KMS-11 (cell line): ENCODE data around the gene JUP.

Experiments used
- H2AFZ ChIP-seq: fragments of 200-600 bp; sonication (generic); 2 replicates; pipeline ENCODE4 v1.6.1; 2016; ENCODE audit warnings: antibody characterized with exemption, mixed run types, low read depth
- H3K27ac ChIP-seq: fragments of 200-600 bp; sonication (generic); 2 replicates; pipeline ENCODE4 v1.6.1; 2016; ENCODE audit warnings: mild to moderate bottlenecking, mixed run types
- H3K27me3 ChIP-seq: fragments of 200-600 bp; sonication (generic); 2 replicates; pipeline ENCODE4 v1.6.1; 2017; ENCODE audit warnings: mild to moderate bottlenecking, low read depth, mixed run types, moderate library complexity; ENCODE audit not compliant: insufficient read depth
- H3K36me3 ChIP-seq: fragments of 200-600 bp; sonication (generic); 2 replicates; pipeline ENCODE4 v1.6.1; 2017; ENCODE audit warnings: mild to moderate bottlenecking, mixed run types; ENCODE audit not compliant: insufficient read depth
- H3K4me1 ChIP-seq: fragments of 200-600 bp; sonication (generic); 2 replicates; pipeline ENCODE4 v1.6.1; 2016; ENCODE audit warnings: mild to moderate bottlenecking, low read depth, mixed run types; ENCODE audit not compliant: poor library complexity, severe bottlenecking
- H3K4me2 ChIP-seq: fragments of 200-600 bp; sonication (generic); 2 replicates; pipeline ENCODE4 v1.7.0; 2016; ENCODE audit warnings: mild to moderate bottlenecking, mixed run types
- H3K4me3 ChIP-seq: fragments of 200-600 bp; sonication (generic); IDR thresholded peaks from 2 replicates; pipeline ENCODE4 v1.6.1; 2017; ENCODE audit warnings: low read depth, low read length, mixed read lengths; ENCODE audit not compliant: insufficient read depth
- H3K79me2 ChIP-seq: fragments of 200-600 bp; sonication (generic); 2 replicates; pipeline ENCODE4 v1.6.1; 2016; ENCODE audit warnings: low read depth, mixed run types; ENCODE audit not compliant: insufficient read depth
- H3K9ac ChIP-seq: fragments of 200-600 bp; sonication (generic); 2 replicates; pipeline ENCODE4 v1.6.1; 2016; ENCODE audit warnings: mild to moderate bottlenecking, mixed run types
- H4K20me1 ChIP-seq: fragments of 200-600 bp; sonication (generic); 2 replicates; pipeline ENCODE4 v1.6.1; 2016; ENCODE audit warnings: mild to moderate bottlenecking, mixed run types; ENCODE audit not compliant: insufficient read depth
- TF ChIP-seq, protein P1 (sequence below): fragments of 200-600 bp; sonication (generic); conservative IDR thresholded peaks from 2 replicates; pipeline ENCODE4 v1.6.1; 2017; ENCODE audit warnings: low read depth, mild to moderate bottlenecking, antibody characterized with exemption, low read length, moderate library complexity, mixed read lengths

The JUP gene

DNA sequence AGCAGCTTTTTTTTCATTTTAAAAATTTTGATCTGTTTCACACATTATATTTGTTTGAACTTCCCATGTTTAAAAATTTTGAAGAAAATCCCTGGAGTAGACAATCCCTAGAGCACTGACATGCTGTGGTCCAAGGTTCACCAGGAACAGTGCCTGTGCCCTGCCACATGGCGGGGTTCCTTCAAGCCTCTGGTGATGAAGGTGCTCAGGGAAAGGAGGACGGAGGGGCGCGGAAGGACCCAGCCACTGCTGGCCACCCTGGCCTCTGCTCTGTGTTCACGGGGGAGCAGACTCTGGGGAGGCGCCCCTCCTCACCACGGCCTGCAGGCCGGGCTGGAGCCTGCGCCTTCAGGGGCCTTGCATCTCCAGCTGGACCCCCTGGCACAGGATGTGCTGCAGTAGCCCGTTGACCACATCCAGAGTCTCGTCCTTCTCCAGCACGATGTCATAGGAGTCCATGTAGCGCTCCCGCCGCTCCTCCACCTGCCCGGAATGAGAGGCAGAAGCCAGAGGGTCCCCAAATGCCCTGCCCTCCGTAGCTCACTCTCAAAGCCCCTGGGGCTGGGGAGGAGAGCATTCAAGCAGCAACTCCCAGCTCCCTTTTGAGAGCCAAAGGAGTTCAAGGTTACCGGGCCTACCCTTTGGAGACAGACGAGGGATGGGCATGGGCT lies 38.8 kb upstream of the JUP start:
- H3K27me3 ChIP-seq = no peaks in the 10 kb centered on the region
- no peak overlapping the region for H3K4me3 ChIP-seq
- H3K27ac ChIP-seq = no peak overlapping the region
- H4K20me1 ChIP-seq = no peaks in the 10 kb centered on the region
- H3K36me3 ChIP-seq = no peaks in the 10 kb centered on the region
- no peaks in the 10 kb centered on the region for H3K4me1 ChIP-seq
- no peak overlapping the region for H2AFZ ChIP-seq
- no peak overlapping the region for H3K4me2 ChIP-seq
- H3K9ac ChIP-seq = no peak overlapping the region
- TF ChIP-seq, protein P1, sequence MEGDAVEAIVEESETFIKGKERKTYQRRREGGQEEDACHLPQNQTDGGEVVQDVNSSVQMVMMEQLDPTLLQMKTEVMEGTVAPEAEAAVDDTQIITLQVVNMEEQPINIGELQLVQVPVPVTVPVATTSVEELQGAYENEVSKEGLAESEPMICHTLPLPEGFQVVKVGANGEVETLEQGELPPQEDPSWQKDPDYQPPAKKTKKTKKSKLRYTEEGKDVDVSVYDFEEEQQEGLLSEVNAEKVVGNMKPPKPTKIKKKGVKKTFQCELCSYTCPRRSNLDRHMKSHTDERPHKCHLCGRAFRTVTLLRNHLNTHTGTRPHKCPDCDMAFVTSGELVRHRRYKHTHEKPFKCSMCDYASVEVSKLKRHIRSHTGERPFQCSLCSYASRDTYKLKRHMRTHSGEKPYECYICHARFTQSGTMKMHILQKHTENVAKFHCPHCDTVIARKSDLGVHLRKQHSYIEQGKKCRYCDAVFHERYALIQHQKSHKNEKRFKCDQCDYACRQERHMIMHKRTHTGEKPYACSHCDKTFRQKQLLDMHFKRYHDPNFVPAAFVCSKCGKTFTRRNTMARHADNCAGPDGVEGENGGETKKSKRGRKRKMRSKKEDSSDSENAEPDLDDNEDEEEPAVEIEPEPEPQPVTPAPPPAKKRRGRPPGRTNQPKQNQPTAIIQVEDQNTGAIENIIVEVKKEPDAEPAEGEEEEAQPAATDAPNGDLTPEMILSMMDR = no peak
- H3K79me2 ChIP-seq = no peaks in the 10 kb centered on the region

DNA sequence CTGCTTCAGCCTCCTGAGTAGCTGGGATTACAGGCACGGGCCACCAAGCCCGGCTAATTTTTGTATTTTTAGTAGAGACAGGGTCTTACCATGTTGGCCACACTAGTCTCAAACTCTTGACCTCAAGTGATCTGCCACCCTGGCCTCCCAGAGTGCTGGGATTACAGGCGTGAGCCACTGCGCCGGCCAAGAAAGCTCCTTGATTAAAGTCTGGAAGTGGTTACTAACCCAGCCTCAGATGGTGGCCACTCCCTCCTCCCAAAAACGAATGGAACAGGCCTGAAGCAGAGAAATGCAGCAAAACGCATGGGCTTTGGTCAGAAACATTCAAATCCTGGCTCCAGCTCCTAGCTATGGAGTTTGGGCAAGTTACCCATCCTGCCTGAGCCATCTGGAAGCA lies 37.6 kb upstream of the JUP start:
- Histone ChIP-seq H3K27me3 (peaks cover 4% of the 10 kb centered on the region; the same call in 1 of the 2 replicates), H3K79me2 (no peaks in the 10 kb centered on the region), H3K9ac (no peak overlapping the region), H3K36me3 (no peaks in the 10 kb centered on the region), H3K27ac (no peak overlapping the region), H3K4me1 (no peaks in the 10 kb centered on the region), H3K4me2 (no peak overlapping the region), H3K4me3 (no peak overlapping the region), H2AFZ (no peak overlapping the region), H4K20me1 (no peaks in the 10 kb centered on the region)
- TF ChIP-seq, protein P1 = no peak

DNA sequence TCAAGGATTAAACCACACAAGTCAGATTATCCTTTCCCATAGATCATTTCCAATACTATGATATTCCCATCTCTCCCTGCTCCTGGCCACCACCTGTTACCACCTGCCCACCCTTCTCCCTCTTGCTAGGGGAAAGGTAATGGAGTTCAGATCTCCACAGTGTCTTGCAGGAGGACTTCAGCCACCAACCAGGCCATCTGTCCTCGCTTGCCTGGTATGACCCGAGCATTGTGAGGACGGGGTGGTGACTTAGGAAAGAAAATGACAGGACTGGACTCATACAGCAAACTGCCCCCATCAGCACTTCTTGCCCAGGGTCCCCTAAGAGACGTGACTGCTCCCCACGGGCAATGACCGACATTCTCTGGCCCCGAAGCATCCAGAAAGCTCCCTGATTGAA lies 37.1 kb upstream of the JUP start:
- Histone ChIP-seq H3K4me1 (no peaks in the 10 kb centered on the region), H3K9ac (no peak overlapping the region), H3K79me2 (no peaks in the 10 kb centered on the region), H4K20me1 (no peaks in the 10 kb centered on the region), H3K4me3 (no peak overlapping the region), H3K27me3 (peaks cover 4% of the 10 kb centered on the region; the same call in 1 of the 2 replicates), H3K36me3 (no peaks in the 10 kb centered on the region), H3K4me2 (no peak overlapping the region), H2AFZ (no peak overlapping the region), H3K27ac (no peak overlapping the region)
- TF ChIP-seq, protein P1 = no peak

DNA sequence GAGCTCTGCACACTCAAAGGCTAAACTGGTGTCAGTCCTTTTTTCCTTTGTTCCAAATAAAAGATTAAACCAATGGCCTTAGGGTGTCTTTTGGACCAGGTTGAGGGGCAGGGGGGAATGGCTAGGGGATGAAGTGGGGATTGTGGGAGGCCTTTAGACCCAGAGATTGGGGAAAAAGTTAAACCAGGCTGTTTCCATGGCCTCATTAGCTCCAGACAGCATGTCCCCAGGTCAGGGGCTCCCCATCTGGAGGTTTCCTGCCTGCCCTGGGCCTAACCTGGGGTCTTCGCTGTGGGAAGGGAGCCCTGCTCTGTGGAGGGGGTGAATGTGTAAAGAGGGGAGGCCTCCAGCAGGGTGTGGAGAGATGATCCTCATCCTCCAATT lies 36.6 kb upstream of the JUP start:
- Histone ChIP-seq H3K27me3 (peaks cover 4% of the 10 kb centered on the region; the same call in 1 of the 2 replicates), H3K36me3 (no peaks in the 10 kb centered on the region), H3K79me2 (no peaks in the 10 kb centered on the region), H3K4me1 (no peaks in the 10 kb centered on the region), H3K27ac (no peak overlapping the region), H3K4me3 (no peak overlapping the region), H3K9ac (no peak overlapping the region), H2AFZ (no peak overlapping the region), H4K20me1 (no peaks in the 10 kb centered on the region), H3K4me2 (no peak overlapping the region)
- TF ChIP-seq, protein P1 = no peak
